Kidney epithelial cell (primary cell): ENCODE results near the gene TBC1D16. TPM values are rescaled to one million over a fixed set of nuclear protein-coding genes. Genes with fewer than 3 reads are reported as not detected.

Experiments
- DNase-seq: peaks from one replicate; pipeline ENCODE4 v3.0.0-alpha.2; 2010; ENCODE audit warnings: low read depth
- H3K27me3 ChIP-seq: 2 replicates; pipeline ENCODE4 v1.6.0; 2011; ENCODE audit warnings: low read length; ENCODE audit not compliant: control insufficient read depth, insufficient read depth
- H3K36me3 ChIP-seq: 2 replicates; pipeline ENCODE4 v1.5.1; 2011; ENCODE audit warnings: low read length; ENCODE audit not compliant: control insufficient read depth, insufficient read depth
- H3K4me3 ChIP-seq: 2 replicates; pipeline ENCODE4 v1.5.1; 2011; ENCODE audit warnings: low read depth, mild to moderate bottlenecking, control low read depth, low read length
- total RNA-seq: library from RNA; depleted of rRNA; stranded (reverse); fragments of >200 nt; gene quantifications from 2 replicates; pipeline ENCODE4 v1.2.3, GENCODE V29; 2015
- TF ChIP-seq, protein P1 (sequence below): IDR thresholded peaks from 2 replicates; pipeline ENCODE4 v1.5.1; 2011; ENCODE audit warnings: mild to moderate bottlenecking, moderate library complexity, low read length, control low read depth, inconsistent platforms; ENCODE audit not compliant: insufficient read depth, poor library complexity, severe bottlenecking

The TBC1D16 gene
- total RNA-seq, 1 donor from 2014 or later: 58.5 TPM

DNA sequence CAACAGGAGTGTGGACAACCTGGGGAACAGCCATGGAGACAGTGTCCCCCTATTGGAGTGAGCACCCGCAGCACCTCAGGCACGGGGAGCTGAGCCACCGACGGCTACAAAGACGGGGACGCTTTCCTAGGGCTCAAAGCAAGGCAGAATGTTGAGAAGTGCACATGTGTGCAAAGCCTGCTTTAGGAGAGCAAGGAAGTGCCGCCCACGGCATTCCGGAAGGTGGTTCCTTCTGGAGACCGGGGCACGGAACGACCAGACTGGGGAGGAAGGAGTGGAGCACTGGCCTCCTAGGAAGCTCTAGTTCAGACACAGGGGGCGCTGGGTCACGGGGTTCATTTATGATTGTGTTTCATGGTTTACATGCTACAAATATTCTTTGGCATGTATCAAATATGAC, 52.2 kb downstream of the TBC1D16 start:
- Histone ChIP-seq H3K4me3 (no peak overlapping the region), H3K27me3 (no peaks in the 10 kb centered on the region), H3K36me3 (no peaks in the 10 kb centered on the region)
- no peak for DNase-seq
- TF ChIP-seq, protein P1, sequence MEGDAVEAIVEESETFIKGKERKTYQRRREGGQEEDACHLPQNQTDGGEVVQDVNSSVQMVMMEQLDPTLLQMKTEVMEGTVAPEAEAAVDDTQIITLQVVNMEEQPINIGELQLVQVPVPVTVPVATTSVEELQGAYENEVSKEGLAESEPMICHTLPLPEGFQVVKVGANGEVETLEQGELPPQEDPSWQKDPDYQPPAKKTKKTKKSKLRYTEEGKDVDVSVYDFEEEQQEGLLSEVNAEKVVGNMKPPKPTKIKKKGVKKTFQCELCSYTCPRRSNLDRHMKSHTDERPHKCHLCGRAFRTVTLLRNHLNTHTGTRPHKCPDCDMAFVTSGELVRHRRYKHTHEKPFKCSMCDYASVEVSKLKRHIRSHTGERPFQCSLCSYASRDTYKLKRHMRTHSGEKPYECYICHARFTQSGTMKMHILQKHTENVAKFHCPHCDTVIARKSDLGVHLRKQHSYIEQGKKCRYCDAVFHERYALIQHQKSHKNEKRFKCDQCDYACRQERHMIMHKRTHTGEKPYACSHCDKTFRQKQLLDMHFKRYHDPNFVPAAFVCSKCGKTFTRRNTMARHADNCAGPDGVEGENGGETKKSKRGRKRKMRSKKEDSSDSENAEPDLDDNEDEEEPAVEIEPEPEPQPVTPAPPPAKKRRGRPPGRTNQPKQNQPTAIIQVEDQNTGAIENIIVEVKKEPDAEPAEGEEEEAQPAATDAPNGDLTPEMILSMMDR: no peak

DNA sequence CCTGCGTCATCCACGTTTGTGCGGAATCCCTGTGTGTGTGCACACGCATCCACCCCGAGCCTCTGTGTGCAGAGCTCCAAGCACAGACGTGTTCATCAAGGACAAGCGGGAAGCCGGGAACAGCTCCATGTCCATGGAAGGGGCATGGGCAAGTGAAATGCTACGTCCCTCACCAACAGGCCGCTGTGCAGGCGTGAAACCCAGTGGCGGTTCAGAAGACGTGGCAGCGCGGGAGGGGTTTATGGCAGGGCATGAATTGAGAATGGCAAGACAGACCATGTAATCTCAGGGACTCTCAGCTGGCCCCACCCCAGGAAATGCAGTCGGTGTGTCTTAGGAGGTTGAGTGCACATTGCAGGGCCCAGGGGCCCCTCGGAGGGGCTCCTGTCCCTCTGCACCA, 52.7 kb downstream of the TBC1D16 start:
- TF ChIP-seq, protein P1: no peak
- no peaks in the 10 kb centered on the region for H3K36me3 ChIP-seq
- H3K4me3 ChIP-seq: no peak overlapping the region
- DNase-seq: no peak
- no peaks in the 10 kb centered on the region for H3K27me3 ChIP-seq

DNA sequence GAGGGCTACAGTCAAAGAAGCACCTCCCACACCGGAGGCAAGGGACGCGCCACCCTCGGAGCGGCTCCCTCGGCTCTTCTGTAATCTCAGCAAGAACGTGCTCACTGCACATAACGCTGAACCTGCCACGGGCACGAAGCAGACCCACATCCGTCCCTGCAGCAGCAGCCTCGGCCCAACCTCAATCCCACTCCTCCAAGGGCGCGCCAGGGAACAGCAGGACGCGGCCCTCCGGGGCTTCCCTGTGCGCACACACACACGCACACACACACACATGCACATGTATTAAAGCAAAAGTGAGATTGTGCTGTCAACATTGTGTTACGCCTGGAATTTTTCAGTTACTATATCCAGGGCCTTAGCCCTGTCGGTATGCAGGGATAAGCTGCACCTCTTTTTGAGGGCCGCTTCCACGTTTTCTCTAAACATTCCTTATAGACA, 54.0 kb downstream of the TBC1D16 start:
- TF ChIP-seq, protein P1: no peak
- Histone ChIP-seq H3K4me3 (no peak overlapping the region), H3K27me3 (no peaks in the 10 kb centered on the region), H3K36me3 (no peaks in the 10 kb centered on the region)
- DNase-seq: no peak

DNA sequence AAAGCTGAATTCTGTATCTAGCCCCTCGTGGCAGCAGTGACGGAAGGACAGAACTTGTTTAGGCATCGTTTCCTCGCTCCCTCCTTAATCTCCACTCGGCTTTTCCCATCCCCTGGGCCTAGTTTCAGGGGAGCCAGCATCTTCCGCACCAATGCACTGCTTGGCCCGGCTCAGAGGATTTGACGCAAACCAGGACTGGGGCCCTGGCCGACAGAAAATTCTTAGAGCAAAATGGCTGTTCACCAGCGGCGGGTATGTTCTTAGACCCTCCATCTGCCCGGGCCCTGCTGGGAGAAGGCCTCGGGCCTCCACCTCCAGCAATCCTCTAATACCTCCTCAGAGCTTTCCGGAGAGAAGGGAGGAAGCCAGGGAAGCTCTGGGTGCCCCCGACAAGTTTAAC, 54.6 kb downstream of the TBC1D16 start:
- TF ChIP-seq, protein P1: no peak
- H3K27me3 ChIP-seq: no peaks in the 10 kb centered on the region

DNA sequence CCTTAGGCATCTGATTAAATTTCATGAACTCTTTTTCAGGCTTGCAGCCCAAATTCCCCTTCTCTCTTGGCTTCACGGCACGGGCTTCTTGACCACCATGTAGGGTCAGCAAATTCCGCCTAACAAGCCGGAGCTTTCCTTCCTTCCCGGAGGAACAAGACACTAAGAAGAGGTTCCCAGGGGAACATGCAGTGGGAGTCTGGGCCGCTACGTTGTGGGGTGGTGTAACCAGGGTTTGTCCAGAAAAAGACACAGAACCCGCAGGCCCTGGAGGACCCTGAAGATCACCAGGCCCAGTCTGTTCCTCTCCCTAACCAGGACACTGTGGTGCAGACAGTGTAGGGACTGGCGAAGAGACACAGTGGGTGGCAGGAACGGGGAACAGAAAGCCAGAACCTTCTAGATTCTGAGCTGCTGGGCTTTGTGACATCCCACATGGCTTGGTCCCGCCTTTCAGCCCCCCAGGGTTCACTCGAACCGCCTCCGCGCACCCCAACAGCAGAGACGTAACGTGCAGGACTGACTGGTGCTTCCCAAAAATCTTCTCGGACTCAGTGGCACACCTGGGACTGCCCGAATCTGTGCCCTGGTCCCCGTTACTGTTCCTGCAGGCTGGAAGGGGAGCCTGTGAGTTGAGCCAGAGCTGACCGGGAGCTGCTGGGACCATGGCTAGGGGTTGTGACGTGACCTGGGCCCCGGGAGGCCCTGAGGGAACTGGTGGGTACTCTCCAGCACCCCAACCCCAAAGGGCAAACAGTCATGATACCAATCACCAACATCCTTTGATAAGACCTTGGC, 55.2 kb downstream of the TBC1D16 start:
- H3K4me3 ChIP-seq: no peak overlapping the region
- H3K36me3 ChIP-seq: no peaks in the 10 kb centered on the region
- TF ChIP-seq, protein P1: no peak
- no peak for DNase-seq
- no peaks in the 10 kb centered on the region for H3K27me3 ChIP-seq

More for the DNA sequence above, 54.6 kb downstream of the TBC1D16 start:
- Histone ChIP-seq H3K4me3 (no peak overlapping the region), H3K36me3 (no peaks in the 10 kb centered on the region)
- no peak for DNase-seq

DNA sequence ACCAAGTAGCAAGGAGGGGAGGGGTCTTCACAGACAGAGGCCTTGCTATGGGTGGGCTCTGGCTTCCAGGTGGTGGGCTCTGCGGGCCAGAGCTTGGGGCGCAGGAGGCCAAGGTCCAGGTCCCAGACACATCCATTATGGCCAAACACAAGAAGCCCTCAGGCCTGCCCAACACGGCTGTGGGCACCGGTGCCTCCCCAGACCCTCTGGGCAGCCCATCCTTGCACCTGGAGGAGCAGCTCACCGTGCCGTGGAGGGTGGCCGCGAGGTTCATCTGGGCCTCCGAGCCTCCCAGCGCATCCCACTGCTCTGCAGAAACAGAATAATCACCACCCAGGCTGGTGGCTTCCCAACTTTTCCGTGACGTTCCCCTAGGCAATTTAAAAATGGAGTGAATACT, 55.9 kb downstream of the TBC1D16 start:
- H3K4me3 ChIP-seq: no peak overlapping the region
- DNase-seq: no peak
- H3K36me3 ChIP-seq: no peaks in the 10 kb centered on the region
- TF ChIP-seq, protein P1: no peak
- H3K27me3 ChIP-seq: no peaks in the 10 kb centered on the region
